CD14-positive monocyte (primary cell): ENCODE data around the gene ARHGDIB. TPM values are rescaled to one million over a fixed set of nuclear protein-coding genes. Genes with fewer than 3 reads are reported as not detected.

Experiments used
- DNase-seq, 3 donors: peaks; one replicate each; pipeline ENCODE4 v3.0.0-alpha.2; 2011 to 2022
- H2AFZ ChIP-seq: 2 replicates; pipeline ENCODE4 v1.6.0; 2012; ENCODE audit warnings: mild to moderate bottlenecking, low read depth, low read length, inconsistent platforms; ENCODE audit not compliant: insufficient read depth, poor library complexity, severe bottlenecking
- H3K27ac ChIP-seq, 2 donors: 1 replicate in 1 of 2; 2 replicates in 1 of 2; pipeline ENCODE4 v1.5.1; 2012 to 2013; ENCODE audit warnings: low read length in 2 of 2, control low read depth in 1 of 2, inconsistent platforms in 1 of 2, low read depth in 1 of 2, mild to moderate bottlenecking in 1 of 2
- H3K27me3 ChIP-seq, 2 donors: one replicate each; pipeline versions ENCODE4 v1.6.0 to v1.6.1; 2011 to 2013; ENCODE audit warnings: low read length in 2 of 2; ENCODE audit not compliant: control insufficient read depth in 2 of 2, insufficient read depth in 2 of 2
- H3K36me3 ChIP-seq, 2 donors: replicated peaks in 1 of 2; 1 replicate in 1 of 2; 2 replicates in 1 of 2; pipeline versions ENCODE4 v1.5.1 to v1.6.1; 2012 to 2013; ENCODE audit warnings: low read length in 2 of 2, control low read depth in 1 of 2, inconsistent platforms in 1 of 2, mild to moderate bottlenecking in 1 of 2; ENCODE audit not compliant: insufficient read depth in 2 of 2, control insufficient read depth in 1 of 2
- H3K4me1 ChIP-seq, 2 donors: 1 replicate in 1 of 2; 2 replicates in 1 of 2; pipeline versions ENCODE4 v1.5.1 to v1.6.1; 2012 to 2013; ENCODE audit warnings: low read length in 2 of 2, control low read depth in 1 of 2, inconsistent platforms in 1 of 2, mild to moderate bottlenecking in 1 of 2, moderate library complexity in 1 of 2; ENCODE audit not compliant: insufficient read depth in 2 of 2, control insufficient read depth in 1 of 2
- H3K4me2 ChIP-seq: replicated peaks from 2 replicates; pipeline ENCODE3; 2012; ENCODE audit warnings: low read length, moderate library complexity, mild to moderate bottlenecking; ENCODE audit not compliant: poor library complexity, severe bottlenecking; ENCODE audit errors: extremely low read depth
- H3K4me3 ChIP-seq, 3 experiments: fragments of 200-600 bp in 1 of 3; sonication (generic) in 1 of 3; replicated peaks in 1 of 3; 1 replicate in 2 of 3; 2 replicates in 1 of 3; pipeline ENCODE4 v1.5.1; 2011 to 2013; ENCODE audit warnings: low read length in 3 of 3, mild to moderate bottlenecking in 3 of 3, control low read depth in 2 of 3, low read depth in 2 of 3, inconsistent platforms in 1 of 3, moderate library complexity in 1 of 3
- H3K79me2 ChIP-seq: 2 replicates; pipeline ENCODE4 v1.6.0; 2012; ENCODE audit warnings: mild to moderate bottlenecking, control low read depth, inconsistent platforms, low read length, moderate library complexity; ENCODE audit not compliant: insufficient read depth
- H3K9ac ChIP-seq: 2 replicates; pipeline ENCODE4 v1.6.0; 2017; ENCODE audit warnings: low read length, mild to moderate bottlenecking; ENCODE audit not compliant: insufficient read depth, poor library complexity, severe bottlenecking
- H3K9me3 ChIP-seq, 2 donors: replicated peaks in 1 of 2; 1 replicate in 1 of 2; 2 replicates in 1 of 2; pipeline versions ENCODE4 v1.5.1 to v1.6.1; 2012 to 2013; ENCODE audit warnings: low read length in 2 of 2, control low read depth in 1 of 2; ENCODE audit not compliant: control insufficient read depth in 1 of 2, insufficient read depth in 1 of 2
- H4K20me1 ChIP-seq: 2 replicates; pipeline ENCODE4 v1.6.0; 2012; ENCODE audit warnings: mild to moderate bottlenecking, low read length, control low read depth, moderate library complexity; ENCODE audit not compliant: insufficient read depth
- H3K27ac Mint-ChIP-seq, 7 donors: one replicate each; pipeline ENCODE4 v1.8.0; 2020; ENCODE audit warnings: mild to moderate bottlenecking in 7 of 7, mixed read lengths in 7 of 7, moderate library complexity in 6 of 7, inconsistent platforms in 2 of 7
- H3K27me3 Mint-ChIP-seq, 3 donors: one replicate each; pipeline ENCODE4 v1.8.0; 2021 to 2022; ENCODE audit warnings: low read depth in 3 of 3, mild to moderate bottlenecking in 3 of 3, mixed read lengths in 3 of 3, moderate library complexity in 3 of 3, inconsistent platforms in 1 of 3
- H3K36me3 Mint-ChIP-seq, 2 donors: one replicate each; pipeline ENCODE4 v1.8.0; 2020; ENCODE audit warnings: mixed read lengths in 2 of 2, inconsistent platforms in 1 of 2, mild to moderate bottlenecking in 1 of 2
- H3K4me1 Mint-ChIP-seq: one replicate; pipeline ENCODE4 v1.8.0; 2020; ENCODE audit warnings: mild to moderate bottlenecking, mixed read lengths
- H3K4me3 Mint-ChIP-seq, 2 donors: one replicate each; pipeline ENCODE4 v1.8.0; 2020; ENCODE audit warnings: mild to moderate bottlenecking in 2 of 2, mixed read lengths in 2 of 2, moderate library complexity in 1 of 2
- H3K9me3 Mint-ChIP-seq, 7 donors: one replicate each; pipeline ENCODE4 v1.8.0; 2020 to 2022; ENCODE audit warnings: mixed read lengths in 7 of 7, mild to moderate bottlenecking in 6 of 7, moderate library complexity in 6 of 7, inconsistent platforms in 2 of 7
- WGBS: methylation state at CpG from one replicate; pipeline ENCODE4 v1.1.5; 2013; ENCODE audit warnings: missing lambda C conversion rate; ENCODE audit not compliant: insufficient coverage; 5-methylcytosine and 5-hydroxymethylcytosine counted together
- intact Hi-C, 2 donors: fragments of 100-400 bp; cut with micrococcal nuclease; formaldehyde crosslinking; loops; one replicate each; pipeline versions ENCODE4 v1.15.0 to v1.15.1; 2023
- polyA plus RNA-seq, 3 donors: library from polyadenylated mRNA; depleted of rRNA in 1 of 3; unstranded in 2 of 3; stranded (reverse) in 1 of 3; fragments of 300-500 nt in 2 of 3; fragments of >200 nt in 1 of 3; fragmentation: Illumina TruSeq in 2 of 3; gene quantifications; 1 replicate in 2 of 3; 2 replicates in 1 of 3; pipeline ENCODE4 v1.2.3, GENCODE V29; 2012 to 2021
- TF ChIP-seq, protein P1 (sequence below): fragments of 200-600 bp; IDR thresholded peaks from one replicate; pipeline ENCODE4 v1.8.0; 2022; ENCODE audit warnings: antibody characterized with exemption, mild to moderate bottlenecking

The ARHGDIB gene
- polyA plus RNA-seq, 3 donors = 1,199 to 2,228 (median 1,854) TPM

GRCh38 chr12:14915736-14916135 lies 45.7 kb downstream of the ARHGDIB start:
- no CpG with 5 or more reads among the region's 2 CpGs for WGBS
- peaks cover 79 to 99% of the 10 kb centered on the region in 2 donors for H3K36me3 ChIP-seq

DNA sequence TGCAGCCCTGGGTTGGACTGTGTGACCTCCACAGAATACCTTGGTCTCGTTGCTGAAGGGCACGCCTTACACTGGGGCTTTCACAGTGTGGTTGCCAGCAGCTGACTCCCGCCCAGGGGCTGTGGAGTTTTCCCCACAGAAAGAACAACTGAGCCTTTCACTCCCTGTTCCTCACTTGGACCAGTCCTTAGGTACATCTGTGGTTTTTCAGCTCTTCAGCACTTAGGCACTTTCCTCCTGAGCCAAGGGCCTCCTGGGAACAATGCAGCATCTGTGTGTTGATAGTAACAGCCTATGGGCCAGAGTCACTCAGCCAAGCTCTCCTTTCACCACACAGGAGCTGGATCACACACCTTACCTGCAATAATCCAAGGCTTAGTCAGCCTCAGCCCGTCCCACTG lies 48.0 kb downstream of the ARHGDIB start:
- H3K27ac Mint-ChIP-seq = no peak overlapping the region
- Histone ChIP-seq H4K20me1 (no peaks in the 10 kb centered on the region), H3K36me3 (peaks cover 56 to 78% of the 10 kb centered on the region in 2 donors), H3K9ac (no peak overlapping the region), H3K9me3 (no peaks in the 10 kb centered on the region), H3K4me2 (no peak overlapping the region), H3K27me3 (no peaks in the 10 kb centered on the region), H3K4me3 (no peak overlapping the region), H3K4me1 (no peaks in the 10 kb centered on the region), H2AFZ (no peak overlapping the region), H3K79me2 (no peaks in the 10 kb centered on the region), H3K27ac (no peak overlapping the region)
- H3K36me3 Mint-ChIP-seq = peaks cover 85 to 89% of the 10 kb centered on the region in 2 donors
- TF ChIP-seq, protein P1, sequence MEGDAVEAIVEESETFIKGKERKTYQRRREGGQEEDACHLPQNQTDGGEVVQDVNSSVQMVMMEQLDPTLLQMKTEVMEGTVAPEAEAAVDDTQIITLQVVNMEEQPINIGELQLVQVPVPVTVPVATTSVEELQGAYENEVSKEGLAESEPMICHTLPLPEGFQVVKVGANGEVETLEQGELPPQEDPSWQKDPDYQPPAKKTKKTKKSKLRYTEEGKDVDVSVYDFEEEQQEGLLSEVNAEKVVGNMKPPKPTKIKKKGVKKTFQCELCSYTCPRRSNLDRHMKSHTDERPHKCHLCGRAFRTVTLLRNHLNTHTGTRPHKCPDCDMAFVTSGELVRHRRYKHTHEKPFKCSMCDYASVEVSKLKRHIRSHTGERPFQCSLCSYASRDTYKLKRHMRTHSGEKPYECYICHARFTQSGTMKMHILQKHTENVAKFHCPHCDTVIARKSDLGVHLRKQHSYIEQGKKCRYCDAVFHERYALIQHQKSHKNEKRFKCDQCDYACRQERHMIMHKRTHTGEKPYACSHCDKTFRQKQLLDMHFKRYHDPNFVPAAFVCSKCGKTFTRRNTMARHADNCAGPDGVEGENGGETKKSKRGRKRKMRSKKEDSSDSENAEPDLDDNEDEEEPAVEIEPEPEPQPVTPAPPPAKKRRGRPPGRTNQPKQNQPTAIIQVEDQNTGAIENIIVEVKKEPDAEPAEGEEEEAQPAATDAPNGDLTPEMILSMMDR = no peak
- H3K27me3 Mint-ChIP-seq = peaks cover 0 to 1% (median 0%) of the 10 kb centered on the region in 3 donors
- intact Hi-C loops = no loop called here
- H3K4me1 Mint-ChIP-seq = peaks cover 6% of the 10 kb centered on the region
- no peak for DNase-seq
- peaks cover 0 to 6% (median 3%) of the 10 kb centered on the region in 7 donors for H3K9me3 Mint-ChIP-seq
- WGBS = 100% methylated on average over 3 of the region's 4 CpGs
- no peak overlapping the region for H3K4me3 Mint-ChIP-seq

More at GRCh38 chr12:14915736-14916135, 45.7 kb downstream of the ARHGDIB start:
- Mint-ChIP-seq H3K36me3 (peaks cover 91 to 95% of the 10 kb centered on the region in 2 donors), H3K27ac (no peak overlapping the region), H3K9me3 (peaks cover 0 to 6% (median 3%) of the 10 kb centered on the region in 7 donors), H3K27me3 (peaks cover 0 to 3% (median 0%) of the 10 kb centered on the region in 3 donors), H3K4me1 (peaks cover 4% of the 10 kb centered on the region), H3K4me3 (no peak overlapping the region)
- no peaks in the 10 kb centered on the region for H3K27me3 ChIP-seq
- H3K4me1 ChIP-seq = no peaks in the 10 kb centered on the region
- no peaks in the 10 kb centered on the region for H3K9me3 ChIP-seq
- no peak overlapping the region for H2AFZ ChIP-seq
- TF ChIP-seq, protein P1 = no peak
- no peaks in the 10 kb centered on the region for H4K20me1 ChIP-seq
- no peak overlapping the region for H3K4me3 ChIP-seq
- intact Hi-C loops = no loop called here
- no peak overlapping the region for H3K4me2 ChIP-seq
- H3K27ac ChIP-seq = no peak overlapping the region
- H3K79me2 ChIP-seq = no peaks in the 10 kb centered on the region
- DNase-seq = no peak
- no peak overlapping the region for H3K9ac ChIP-seq
